Stromal cell of bone marrow (primary cell): Measurements from ENCODE around the gene EFL1.
A peak's percentile ranks its signal among the peaks of the same experiment; 100 is the strongest.

Experiments used
- DNase-seq: peaks from one replicate; pipeline ENCODE4 v3.0.0-alpha.2; 2012; ENCODE audit warnings: low read depth

Gene EFL1

GRCh38 chr15:82159922-82160321, 102.6 kb downstream of the EFL1 start:
- DNase-seq = peak; percentile 96

DNA sequence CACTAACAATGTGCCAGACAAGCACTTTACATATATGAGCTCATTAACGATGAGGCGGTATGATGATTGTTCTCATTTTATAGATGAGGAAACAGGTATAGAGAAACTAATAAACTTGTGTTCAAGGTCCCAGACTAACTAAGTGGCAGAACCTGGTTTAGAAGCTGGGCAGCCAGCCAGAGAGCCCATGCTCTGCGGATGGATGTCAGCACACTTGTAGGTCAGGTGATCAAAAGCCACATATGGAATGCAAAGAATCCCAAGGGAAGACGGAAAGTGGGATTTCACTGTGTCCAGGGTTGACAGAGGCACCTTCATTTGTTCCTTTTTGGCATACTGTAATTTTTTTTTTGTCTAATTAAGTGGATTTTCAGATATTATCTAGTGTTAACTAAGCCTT, 103.7 kb downstream of the EFL1 start:
- no peak for DNase-seq

DNA sequence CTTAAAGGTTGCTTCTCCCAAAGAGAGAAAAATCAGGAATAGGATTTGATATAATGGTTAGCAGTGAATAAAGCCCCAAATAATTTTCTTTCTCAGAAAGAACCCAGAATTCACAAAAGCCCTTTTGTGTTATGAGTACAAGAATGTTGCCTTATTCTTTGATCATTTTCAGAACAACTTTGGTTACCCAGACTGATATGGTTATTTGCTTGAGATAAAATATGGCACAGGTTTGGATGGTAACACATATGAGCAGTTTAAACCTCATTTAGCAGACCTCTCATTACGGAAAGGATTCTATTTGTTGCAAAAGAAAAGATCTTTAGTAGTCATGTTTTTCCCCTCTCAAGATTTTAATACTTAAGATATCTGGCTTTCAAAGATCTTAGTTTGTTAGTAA, 111.9 kb downstream of the EFL1 start:
- DNase-seq = no peak

GRCh38 chr15:82146990-82147461, 115.5 kb downstream of the EFL1 start:
- no peak for DNase-seq

DNA sequence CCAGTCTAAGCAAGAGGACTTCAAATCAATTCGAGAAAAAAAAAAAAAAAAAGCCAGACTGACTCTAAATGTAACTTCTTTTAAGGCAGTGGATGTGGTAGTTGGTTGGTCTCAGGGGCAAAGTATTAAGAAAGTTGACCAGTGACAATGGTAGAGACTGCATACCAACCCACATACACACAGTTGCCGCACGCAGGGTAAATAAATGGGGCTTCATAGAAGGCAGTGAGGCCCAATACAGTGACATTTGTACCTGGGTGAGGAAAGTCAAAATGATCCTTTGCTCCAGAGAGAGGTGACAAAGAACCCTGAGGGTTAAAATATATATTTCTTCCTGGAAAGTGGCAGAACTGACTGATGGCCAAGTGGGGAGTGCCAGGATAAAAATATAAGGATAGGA, 116.0 kb downstream of the EFL1 start:
- no peak for DNase-seq

GRCh38 chr15:82143390-82144385, 118.8 kb downstream of the EFL1 start:
- no peak for DNase-seq

DNA sequence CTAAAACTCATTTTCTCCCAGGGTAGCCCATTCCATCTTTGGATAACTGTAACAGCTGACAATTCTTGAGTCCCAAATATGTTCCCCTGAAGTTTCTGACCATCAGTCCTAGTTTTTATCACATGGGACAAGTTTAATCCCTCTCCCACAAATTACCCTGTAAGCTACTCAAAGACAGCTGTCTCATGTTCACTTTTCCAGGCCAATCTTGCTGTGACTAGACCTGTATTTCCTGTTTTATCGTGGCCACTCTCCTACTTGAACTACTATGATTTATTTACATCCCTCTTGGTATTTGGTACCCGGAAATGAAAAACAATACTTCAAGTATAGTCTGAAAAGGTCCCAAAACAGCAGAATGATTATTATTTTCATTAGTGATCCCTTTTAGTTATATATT, 121.6 kb downstream of the EFL1 start:
- DNase-seq = no peak

- DNase-seq = peak; percentile 51
Observed at GRCh38 chr15:82139823-82140268, 122.7 kb downstream of the EFL1 start.

DNA sequence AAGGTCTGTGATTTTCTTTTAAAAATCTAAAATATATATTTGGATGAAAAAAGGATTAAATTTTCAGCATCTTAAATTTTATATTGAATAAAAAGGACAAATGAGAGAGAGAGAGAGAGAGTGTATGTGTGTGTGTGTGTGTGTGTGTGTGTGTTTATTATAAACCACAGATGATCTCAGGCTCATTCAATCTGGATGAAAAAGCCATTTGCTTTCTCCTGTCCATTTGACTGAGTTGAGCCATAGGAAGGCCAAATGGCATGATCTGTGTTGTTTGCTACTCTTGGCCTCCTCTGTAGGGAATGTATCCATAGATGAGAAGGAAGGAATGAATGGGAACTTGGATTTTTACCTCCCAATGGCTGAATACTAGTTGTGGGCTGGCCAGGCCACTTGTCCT, 124.2 kb downstream of the EFL1 start:
- DNase-seq = no peak

GRCh38 chr15:82137261-82137660, 125.3 kb downstream of the EFL1 start:
- DNase-seq = no peak

DNA sequence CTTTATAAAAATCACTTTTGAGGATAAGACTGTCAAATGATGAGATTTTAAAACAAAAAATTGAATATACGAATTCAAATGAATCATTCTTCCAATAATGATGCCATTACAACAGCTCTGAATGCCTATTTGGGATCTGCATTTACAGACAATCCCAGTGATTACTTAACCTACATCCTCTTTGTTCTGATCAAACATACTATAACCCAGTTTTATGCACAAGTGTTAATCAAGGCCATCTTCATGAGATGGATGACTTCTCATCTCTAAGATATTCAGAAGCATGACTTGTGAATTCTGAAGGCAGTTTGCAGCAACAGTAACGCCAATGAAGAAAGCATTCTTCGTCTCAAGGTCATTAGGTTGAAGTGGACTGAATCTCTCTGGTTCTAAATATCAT, 126.4 kb downstream of the EFL1 start:
- DNase-seq = no peak

GRCh38 chr15:82135638-82136037, 126.9 kb downstream of the EFL1 start:
- peak; percentile 43 for DNase-seq

DNA sequence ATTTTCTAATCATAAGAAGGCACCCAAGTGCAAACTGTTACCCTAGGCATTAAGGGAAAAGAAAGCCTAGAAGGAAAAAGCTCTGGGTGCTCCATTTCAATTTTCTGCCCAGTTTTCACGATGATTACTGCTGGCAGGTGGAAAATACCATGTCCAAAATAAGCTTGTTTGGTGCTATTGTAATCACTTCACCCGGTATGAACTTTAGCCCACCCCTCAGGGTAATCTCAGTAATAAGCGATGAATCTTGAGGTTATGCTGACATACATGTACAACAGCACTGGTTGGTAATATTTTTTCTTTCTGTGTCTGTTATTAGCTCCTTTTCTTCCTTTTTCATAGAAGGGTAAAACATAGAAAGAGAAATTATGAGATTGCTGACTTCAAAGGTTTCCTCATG, 128.1 kb downstream of the EFL1 start:
- no peak for DNase-seq

- no peak for DNase-seq
Observed at GRCh38 chr15:82133251-82133650, 129.3 kb downstream of the EFL1 start.

- peak; percentile 88 for DNase-seq
Observed at GRCh38 chr15:82132742-82133141, 129.8 kb downstream of the EFL1 start.

- no peak for DNase-seq
Observed at GRCh38 chr15:82132096-82132495, 130.4 kb downstream of the EFL1 start.

DNA sequence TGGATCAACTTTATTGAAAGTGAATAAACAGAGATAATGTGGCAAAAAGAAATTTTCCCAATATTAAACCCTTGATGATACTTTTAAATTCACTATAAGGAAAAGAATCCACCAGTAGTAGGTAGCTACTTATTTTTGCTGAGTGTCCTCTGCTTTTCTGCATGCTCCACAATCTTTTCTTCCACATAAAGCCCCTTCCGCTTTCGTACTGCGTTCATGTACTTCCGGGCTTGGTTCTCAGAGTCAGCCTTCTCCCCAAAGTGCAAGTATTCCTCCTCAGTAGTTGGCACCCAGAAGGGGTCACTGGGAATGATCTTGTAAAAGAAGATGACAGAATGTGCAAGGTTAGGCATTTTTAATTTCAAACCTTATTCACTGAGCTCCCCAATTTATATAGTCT, 132.3 kb downstream of the EFL1 start:
- DNase-seq = no peak

GRCh38 chr15:82129761-82130160, 132.8 kb downstream of the EFL1 start:
- DNase-seq = peak; percentile 89

GRCh38 chr15:82129149-82129692, 133.3 kb downstream of the EFL1 start:
- no peak for DNase-seq

DNA sequence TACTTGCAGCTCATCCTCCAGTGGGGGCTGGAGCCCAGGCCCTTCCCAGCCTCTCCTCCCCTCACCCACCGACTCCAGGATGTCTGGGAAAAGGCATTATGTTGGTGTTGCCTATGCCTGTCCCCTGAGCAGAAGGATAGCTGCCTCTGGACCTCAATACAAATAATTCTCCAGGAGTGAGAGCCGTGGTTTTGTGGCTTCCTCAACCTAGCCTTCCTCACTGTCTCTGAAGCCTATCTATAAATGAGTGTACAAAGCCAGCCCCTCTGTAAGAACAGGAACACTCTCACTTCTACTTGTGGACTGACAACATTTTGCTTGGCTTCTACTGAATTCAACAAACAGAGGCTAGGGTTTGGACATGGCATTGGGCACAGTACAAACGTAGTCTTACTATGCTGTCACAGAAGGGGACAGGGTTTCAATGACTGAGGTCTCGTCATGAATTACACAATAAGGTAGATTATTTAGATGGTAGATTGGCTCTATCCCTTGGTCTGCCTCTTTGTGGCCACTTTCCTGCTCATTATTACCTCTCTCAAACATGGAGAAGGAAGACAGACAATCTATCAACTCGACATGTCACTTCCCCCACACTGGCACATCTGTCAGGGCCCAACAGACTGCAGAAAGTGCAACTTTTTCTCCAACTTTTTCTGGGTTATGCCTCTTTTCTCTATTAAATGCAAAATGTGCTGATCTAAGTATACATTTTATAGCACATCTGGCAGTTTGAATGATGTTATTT, 134.0 kb downstream of the EFL1 start:
- DNase-seq = no peak

- DNase-seq = no peak
Observed at GRCh38 chr15:82127581-82127980, 135.0 kb downstream of the EFL1 start.

DNA sequence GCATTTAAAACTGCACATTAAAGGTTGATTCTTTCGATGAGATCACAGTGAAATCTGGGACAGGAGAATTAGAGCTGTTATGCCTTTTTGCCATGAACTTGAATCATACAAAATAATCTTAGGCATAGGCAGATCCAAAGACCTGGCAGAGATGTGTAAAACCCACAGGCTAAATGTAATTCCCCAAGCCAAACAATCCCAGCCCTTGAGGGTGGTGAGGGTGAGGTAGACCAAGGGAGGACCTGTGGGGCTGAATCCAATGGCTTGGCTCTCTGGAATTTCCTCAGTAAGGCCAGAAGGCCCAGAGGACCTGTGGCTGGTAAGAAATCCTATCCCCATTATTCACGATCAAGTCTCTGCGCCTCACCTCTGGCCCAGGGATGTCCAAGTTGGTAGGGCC, 136.2 kb downstream of the EFL1 start:
- no peak for DNase-seq
